DMS153 (cell line): ENCODE data around the gene PLK3.
"Not testable (repeated sequence)": the region's sequence is repeated elsewhere in the genome, so short reads cannot be mapped to it uniquely, and the experiment has no call there.

Experiments
- DNase-seq: peaks from one replicate; lab custom pipeline; 2025; lab: John Stamatoyannopoulos, UW

The PLK3 gene

GRCh38 chr1:44828003-44828651, 27.9 kb downstream of the PLK3 start:
- no peak for DNase-seq

- no peak for DNase-seq
These were observed 28.8 kb downstream of the PLK3 start for GRCh38 chr1:44828841-44829440.

GRCh38 chr1:44829506-44830384, 29.6 kb downstream of the PLK3 start:
- no peak for DNase-seq

- DNase-seq: no peak
These were observed 30.7 kb downstream of the PLK3 start for GRCh38 chr1:44830900-44831304.

GRCh38 chr1:44831516-44831915, 31.3 kb downstream of the PLK3 start:
- DNase-seq: no peak

- no peak for DNase-seq
These were observed 32.0 kb downstream of the PLK3 start for GRCh38 chr1:44832056-44832705.

- no peak for DNase-seq
These were observed 34.2 kb downstream of the PLK3 start for GRCh38 chr1:44834328-44834727.

GRCh38 chr1:44835738-44836675, 35.8 kb downstream of the PLK3 start:
- peak; percentile 76 for DNase-seq

- DNase-seq: not testable (repeated sequence)
These were observed 38.1 kb downstream of the PLK3 start for GRCh38 chr1:44838294-44838693.

- no peak for DNase-seq
These were observed 39.4 kb downstream of the PLK3 start for GRCh38 chr1:44839576-44839975.

GRCh38 chr1:44842486-44842861, 42.3 kb downstream of the PLK3 start:
- no peak for DNase-seq

- peak; percentile 42 for DNase-seq
These were observed 42.9 kb downstream of the PLK3 start, which contains the start of gene PTCH2 for GRCh38 chr1:44842862-44843655. Gene PTCH2 (minus strand): TSS chr1:44843253. CDS start chr1:44842932, 321 bp downstream.

- DNase-seq: no peak
These were observed 46.8 kb downstream of the PLK3 start for GRCh38 chr1:44846985-44847384.

- DNase-seq: no peak
These were observed 47.7 kb downstream of the PLK3 start for GRCh38 chr1:44847845-44848244.

- DNase-seq: no peak
These were observed 48.4 kb downstream of the PLK3 start for GRCh38 chr1:44848456-44849181.

- no peak for DNase-seq
These were observed 49.5 kb downstream of the PLK3 start for GRCh38 chr1:44849575-44850132.

- DNase-seq: no peak
These were observed 51.1 kb downstream of the PLK3 start for GRCh38 chr1:44851308-44851707.

- no peak for DNase-seq
These were observed 53.0 kb downstream of the PLK3 start for GRCh38 chr1:44853201-44853600.

GRCh38 chr1:44854970-44855369, 54.8 kb downstream of the PLK3 start:
- no peak for DNase-seq
